Nucleus accumbens (tissue), 56 donors: Measurements from ENCODE around the gene MAP1LC3C.
A peak's percentile ranks its signal among the peaks of the same experiment; 100 is the strongest.
"Not testable (repeated sequence)": the region's sequence is repeated elsewhere in the genome, so short reads cannot be mapped to it uniquely, and the experiment has no call there.

Experiments
- DNase-seq, 56 donors: peaks; one replicate each; lab custom pipeline; 2025; lab: John Stamatoyannopoulos, UW

The MAP1LC3C gene

GRCh38 chr1:241994171-241994570 is 4.7 kb downstream of the MAP1LC3C start:
- no peak for DNase-seq

GRCh38 chr1:241992734-241993133 is 6.2 kb downstream of the MAP1LC3C start:
- no peak for DNase-seq

GRCh38 chr1:241990040-241990439 is 8.9 kb downstream of the MAP1LC3C start:
- DNase-seq: peak in 41 of 56 donors; percentile 2 to 92 (median 33)

- DNase-seq: not testable (repeated sequence)
Observed at GRCh38 chr1:241988389-241988930, 10.4 kb downstream of the MAP1LC3C start.

- DNase-seq: peak in 4 of 56 donors; percentile 1 to 9 (median 6)
Observed at GRCh38 chr1:241985787-241986186, 13.1 kb downstream of the MAP1LC3C start.

- DNase-seq: no peak
Observed at GRCh38 chr1:241979926-241980325, 19.0 kb downstream of the MAP1LC3C start.

- DNase-seq: no peak
Observed at GRCh38 chr1:241979071-241979470, 19.8 kb downstream of the MAP1LC3C start.

- DNase-seq: no peak
Observed at GRCh38 chr1:241976229-241976628, 22.7 kb downstream of the MAP1LC3C start.

- DNase-seq: peak in 1 of 56 donors; percentile 0
Observed at GRCh38 chr1:241972703-241973369, 26.1 kb downstream of the MAP1LC3C start.

GRCh38 chr1:241968611-241969010 is 30.3 kb downstream of the MAP1LC3C start:
- no peak for DNase-seq

GRCh38 chr1:241964550-241965282 is 34.2 kb downstream of the MAP1LC3C start:
- no peak for DNase-seq

GRCh38 chr1:241963722-241964121 is 35.2 kb downstream of the MAP1LC3C start:
- no peak for DNase-seq

- no peak for DNase-seq
Observed at GRCh38 chr1:241962153-241962552, 36.7 kb downstream of the MAP1LC3C start.

- no peak for DNase-seq
Observed at GRCh38 chr1:241957692-241958494, 41.0 kb downstream of the MAP1LC3C start, which contains the start of gene BECN2. BECN2 (plus strand) TSS chr1:241957767; CDS start chr1:241957767, 0 bp downstream.

GRCh38 chr1:241950390-241950789 is 48.5 kb downstream of the MAP1LC3C start:
- DNase-seq: peak in 3 of 56 donors; percentile 0 to 4 (median 1)

GRCh38 chr1:241947354-241947753 is 51.5 kb downstream of the MAP1LC3C start:
- no peak for DNase-seq
